ENCODE data around the gene ARHGEF4. TPM values are rescaled to one million over a fixed set of nuclear protein-coding genes. Genes with fewer than 3 reads are reported as not detected.

ARHGEF4 gene
- polyA plus RNA-seq, 3 donors, result 0.05 TPM; not detected in 2

GRCh38 chr2:130849896-130850787 lies 13.4 kb downstream of the ARHGEF4 start:
- no peaks in the 10 kb centered on the region for H4K20me1 ChIP-seq (ENCODE audit: insufficient read depth, low read length)
- H3K4me2 ChIP-seq (replicated peaks; ENCODE audit: extremely low read depth, low read length, poor library complexity, severe bottlenecking), result no peak overlapping the region
- H3K4me1 ChIP-seq (ENCODE audit: control insufficient read depth in 1 of 2, insufficient read depth in 2 of 2, low read length in 2 of 2), result no peaks in the 10 kb centered on the region
- DNase-seq, result no peak
- no peaks in the 10 kb centered on the region for H3K79me2 ChIP-seq (ENCODE audit: insufficient read depth, low read length)
- WGBS (ENCODE audit: insufficient coverage), result 67% methylated on average over 3 of the region's 10 CpGs
- H3K27me3 ChIP-seq (ENCODE audit: control insufficient read depth in 2 of 2, insufficient read depth in 2 of 2, low read length in 2 of 2), result no peaks in the 10 kb centered on the region
- no peak overlapping the region for H3K27ac ChIP-seq (ENCODE audit: low read depth in 1 of 2, low read length in 2 of 2)
- H3K4me3 ChIP-seq (replicated peaks in 1 of 3; ENCODE audit: low read depth in 2 of 3, low read length in 3 of 3), result no peak overlapping the region
- H3K9me3 ChIP-seq (replicated peaks in 1 of 2; ENCODE audit: control insufficient read depth in 1 of 2, insufficient read depth in 1 of 2, low read length in 2 of 2), result no peaks in the 10 kb centered on the region
- H2AFZ ChIP-seq (ENCODE audit: insufficient read depth, low read depth, low read length, poor library complexity, severe bottlenecking), result no peak overlapping the region
- no peaks in the 10 kb centered on the region for H3K36me3 ChIP-seq (replicated peaks in 1 of 2; ENCODE audit: control insufficient read depth in 1 of 2, insufficient read depth in 2 of 2, low read length in 2 of 2)
- H3K36me3 Mint-ChIP-seq, result no peaks in the 10 kb centered on the region
- intact Hi-C loops (cut with micrococcal nuclease), result no loop called here
- TF ChIP-seq CTCF (IDR thresholded peaks at IDR 0.05), result no peak
- no peak overlapping the region for H3K4me3 Mint-ChIP-seq
- H3K27ac Mint-ChIP-seq, result no peak overlapping the region
- no peaks in the 10 kb centered on the region for H3K4me1 Mint-ChIP-seq
- H3K9ac ChIP-seq (ENCODE audit: insufficient read depth, low read length, poor library complexity, severe bottlenecking), result no peak overlapping the region
- H3K27me3 Mint-ChIP-seq (ENCODE audit: low read depth in 3 of 3), result peaks cover 2% of the 10 kb centered on the region in 3 donors
- peaks cover 0 to 4% (median 0%) of the 10 kb centered on the region in 7 donors for H3K9me3 Mint-ChIP-seq

- H3K9me3 ChIP-seq (replicated peaks in 1 of 2; ENCODE audit: control insufficient read depth in 1 of 2, insufficient read depth in 1 of 2, low read length in 2 of 2), result no peaks in the 10 kb centered on the region
- H3K27ac Mint-ChIP-seq, result peak overlapping the region in 1 of 7 donors; percentile 36
- intact Hi-C loops (cut with micrococcal nuclease), result no loop called here
Measured at GRCh38 chr2:130850788-130851623, 14.3 kb downstream of the ARHGEF4 start.

More at GRCh38 chr2:130850788-130851623, 14.3 kb downstream of the ARHGEF4 start:
- Mint-ChIP-seq H3K36me3 (no peaks in the 10 kb centered on the region), H3K4me1 (no peaks in the 10 kb centered on the region), H3K27me3 (ENCODE audit: low read depth in 3 of 3) (peaks cover 2% of the 10 kb centered on the region in 3 donors), H3K4me3 (no peak overlapping the region), H3K9me3 (peaks cover 0 to 4% (median 1%) of the 10 kb centered on the region in 7 donors)
- no peak overlapping the region for H3K4me3 ChIP-seq (replicated peaks in 1 of 3; ENCODE audit: low read depth in 2 of 3, low read length in 3 of 3)
- no peak overlapping the region for H2AFZ ChIP-seq (ENCODE audit: insufficient read depth, low read depth, low read length, poor library complexity, severe bottlenecking)
- DNase-seq, result no peak
- no peaks in the 10 kb centered on the region for H3K4me1 ChIP-seq (ENCODE audit: control insufficient read depth in 1 of 2, insufficient read depth in 2 of 2, low read length in 2 of 2)
- no peak overlapping the region for H3K9ac ChIP-seq (ENCODE audit: insufficient read depth, low read length, poor library complexity, severe bottlenecking)
- 91% methylated on average over 22 of the region's 26 CpGs for WGBS (ENCODE audit: insufficient coverage)
- no peaks in the 10 kb centered on the region for H3K27me3 ChIP-seq (ENCODE audit: control insufficient read depth in 2 of 2, insufficient read depth in 2 of 2, low read length in 2 of 2)
- no peaks in the 10 kb centered on the region for H3K36me3 ChIP-seq (replicated peaks in 1 of 2; ENCODE audit: control insufficient read depth in 1 of 2, insufficient read depth in 2 of 2, low read length in 2 of 2)
- H4K20me1 ChIP-seq (ENCODE audit: insufficient read depth, low read length), result no peaks in the 10 kb centered on the region
- H3K27ac ChIP-seq (ENCODE audit: low read depth in 1 of 2, low read length in 2 of 2), result no peak overlapping the region
- no peak overlapping the region for H3K4me2 ChIP-seq (replicated peaks; ENCODE audit: extremely low read depth, low read length, poor library complexity, severe bottlenecking)
- H3K79me2 ChIP-seq (ENCODE audit: insufficient read depth, low read length), result no peaks in the 10 kb centered on the region
- no peak for TF ChIP-seq CTCF (IDR thresholded peaks at IDR 0.05)

Data from CD14-positive monocyte (primary cell).